Spinal cord (tissue), 10 donors: ENCODE measurements around the gene ASTN2. TPM values are rescaled to one million over a fixed set of nuclear protein-coding genes. Genes with fewer than 3 reads are reported as not detected.

Source experiments
- DNase-seq, 6 donors: peaks; one replicate each; pipeline versions ENCODE4 v3.0.0 to v3.0.0-alpha.2; 2013 to 2015; ENCODE audit warnings: low spot score in 6 of 6, low read depth in 4 of 6
- H3K27ac ChIP-seq: one replicate; pipeline ENCODE4 v1.5.1; 2013; ENCODE audit warnings: low read depth, low read length, control low read depth
- H3K27me3 ChIP-seq: one replicate; pipeline ENCODE4 v1.6.1; 2013; ENCODE audit warnings: low read length; ENCODE audit not compliant: control insufficient read depth, insufficient read depth
- H3K36me3 ChIP-seq: one replicate; pipeline ENCODE4 v1.6.1; 2013; ENCODE audit warnings: low read length; ENCODE audit not compliant: control insufficient read depth, insufficient read depth
- H3K4me1 ChIP-seq: one replicate; pipeline ENCODE4 v1.6.1; 2013; ENCODE audit warnings: low read length; ENCODE audit not compliant: control insufficient read depth, insufficient read depth
- H3K4me3 ChIP-seq: one replicate; pipeline ENCODE4 v1.5.1; 2013; ENCODE audit warnings: low read depth, low read length, control low read depth
- H3K9me3 ChIP-seq: one replicate; pipeline ENCODE4 v1.6.1; 2013; ENCODE audit warnings: low read length; ENCODE audit not compliant: control insufficient read depth, insufficient read depth
- WGBS: methylation state at CpG from one replicate; pipeline ENCODE4 v1.1.5; 2013; ENCODE audit warnings: missing lambda C conversion rate; ENCODE audit not compliant: insufficient coverage; 5-methylcytosine and 5-hydroxymethylcytosine counted together
- polyA plus RNA-seq, 2 donors: library from polyadenylated mRNA; unstranded; fragments of 120-200 nt; gene quantifications; one replicate each; pipeline ENCODE4 v1.2.1, GENCODE V29; 2013; ENCODE audit not compliant: insufficient read length in 2 of 2
- total RNA-seq, 2 donors: library from RNA; depleted of rRNA in 1 of 2; stranded (reverse); fragments of 120-200 nt in 1 of 2; fragments of >200 nt in 1 of 2; gene quantifications; one replicate each; pipeline versions ENCODE4 v1.2.3 to v1.2.4, GENCODE V29; 2013 to 2014
- donor health status: healthy.

The ASTN2 gene
- total and polyA plus RNA-seq, 4 donors, result 35.8 to 48.8 (median 41.4) TPM

DNA sequence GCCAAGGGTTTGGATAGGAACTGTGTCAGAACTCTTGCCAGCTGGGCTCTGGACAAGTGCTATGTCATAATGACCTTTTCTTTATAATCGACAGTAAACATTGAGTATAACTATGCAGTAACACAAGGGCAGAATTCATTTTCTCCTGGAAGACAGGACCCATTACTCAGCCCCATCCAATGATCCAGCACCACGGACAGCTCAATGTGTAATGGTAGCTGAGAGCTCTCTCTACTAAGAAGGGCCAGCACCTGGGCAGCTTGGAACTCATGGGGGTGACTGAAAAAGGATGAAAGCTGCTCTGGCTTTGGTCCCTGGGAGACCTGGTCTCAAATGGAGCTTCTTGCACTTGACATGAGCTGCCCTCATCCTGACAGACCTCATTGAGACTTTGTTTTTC lies 380.0 kb downstream of the ASTN2 start:
- no peaks in the 10 kb centered on the region for H3K27me3 ChIP-seq

DNA sequence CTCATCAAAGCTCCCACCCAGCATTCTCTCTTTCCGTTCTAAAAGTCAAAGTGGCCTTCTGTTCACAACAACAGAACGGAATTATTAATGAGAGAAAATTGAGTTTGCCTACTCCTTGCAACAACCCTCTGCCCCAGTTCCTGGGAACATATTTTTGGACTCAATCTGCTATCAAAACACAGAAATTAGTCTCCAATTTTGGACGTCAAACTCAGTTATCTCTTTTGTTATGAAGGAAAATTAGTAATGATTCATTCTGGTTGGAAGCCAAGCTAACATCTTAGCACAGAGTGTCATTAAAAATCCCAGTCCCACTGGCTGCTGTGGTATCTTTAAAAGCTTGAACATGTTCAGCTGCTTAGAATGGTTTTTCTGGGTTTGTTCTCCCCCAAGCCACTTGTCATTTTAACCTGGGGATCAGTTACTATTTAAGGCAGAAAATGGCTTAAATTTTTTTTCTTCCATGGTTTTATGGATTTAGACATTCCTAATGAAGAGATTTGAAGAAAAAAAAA lies 384.5 kb downstream of the ASTN2 start:
- H3K36me3 ChIP-seq, result no peaks in the 10 kb centered on the region
- no peaks in the 10 kb centered on the region for H3K4me1 ChIP-seq
- no peaks in the 10 kb centered on the region for H3K9me3 ChIP-seq
- H3K27me3 ChIP-seq, result no peaks in the 10 kb centered on the region
- DNase-seq, result no peak
- WGBS, result no CpG with 5 or more reads among the region's 3 CpGs
- no peak overlapping the region for H3K27ac ChIP-seq
- no peak overlapping the region for H3K4me3 ChIP-seq

More for the DNA sequence above, 380.0 kb downstream of the ASTN2 start:
- H3K4me3 ChIP-seq, result no peak overlapping the region
- no peaks in the 10 kb centered on the region for H3K4me1 ChIP-seq
- H3K9me3 ChIP-seq, result no peaks in the 10 kb centered on the region
- H3K27ac ChIP-seq, result no peak overlapping the region
- peak in 1 of 6 donors; percentile 13 for DNase-seq
- no peaks in the 10 kb centered on the region for H3K36me3 ChIP-seq
- no CpG with 5 or more reads among the region's 2 CpGs for WGBS

DNA sequence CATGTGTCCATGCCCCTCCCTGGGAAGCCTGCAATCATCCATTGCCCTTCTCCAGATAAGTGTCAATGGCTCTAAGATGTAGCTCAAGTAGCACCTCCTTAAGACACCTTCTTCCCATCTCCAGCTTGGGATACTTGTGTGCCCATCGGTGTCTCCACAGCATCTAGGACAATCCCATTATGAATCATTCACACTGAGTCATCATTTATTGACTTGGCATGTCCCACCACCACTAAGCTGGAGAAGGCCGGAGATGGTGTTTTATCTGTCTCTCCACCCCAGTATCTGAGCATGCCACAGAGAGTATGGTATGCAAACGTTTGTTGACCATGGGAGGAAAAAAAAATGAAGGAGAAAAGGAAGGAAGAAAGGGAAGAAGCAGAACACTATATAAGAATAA lies 385.5 kb downstream of the ASTN2 start:
- Histone ChIP-seq H3K36me3 (no peaks in the 10 kb centered on the region), H3K27ac (no peak overlapping the region), H3K4me1 (no peaks in the 10 kb centered on the region), H3K4me3 (no peak overlapping the region), H3K27me3 (no peaks in the 10 kb centered on the region), H3K9me3 (no peaks in the 10 kb centered on the region)
- no peak for DNase-seq
- WGBS, result 83% methylated on average over 1 of the region's 3 CpGs

DNA sequence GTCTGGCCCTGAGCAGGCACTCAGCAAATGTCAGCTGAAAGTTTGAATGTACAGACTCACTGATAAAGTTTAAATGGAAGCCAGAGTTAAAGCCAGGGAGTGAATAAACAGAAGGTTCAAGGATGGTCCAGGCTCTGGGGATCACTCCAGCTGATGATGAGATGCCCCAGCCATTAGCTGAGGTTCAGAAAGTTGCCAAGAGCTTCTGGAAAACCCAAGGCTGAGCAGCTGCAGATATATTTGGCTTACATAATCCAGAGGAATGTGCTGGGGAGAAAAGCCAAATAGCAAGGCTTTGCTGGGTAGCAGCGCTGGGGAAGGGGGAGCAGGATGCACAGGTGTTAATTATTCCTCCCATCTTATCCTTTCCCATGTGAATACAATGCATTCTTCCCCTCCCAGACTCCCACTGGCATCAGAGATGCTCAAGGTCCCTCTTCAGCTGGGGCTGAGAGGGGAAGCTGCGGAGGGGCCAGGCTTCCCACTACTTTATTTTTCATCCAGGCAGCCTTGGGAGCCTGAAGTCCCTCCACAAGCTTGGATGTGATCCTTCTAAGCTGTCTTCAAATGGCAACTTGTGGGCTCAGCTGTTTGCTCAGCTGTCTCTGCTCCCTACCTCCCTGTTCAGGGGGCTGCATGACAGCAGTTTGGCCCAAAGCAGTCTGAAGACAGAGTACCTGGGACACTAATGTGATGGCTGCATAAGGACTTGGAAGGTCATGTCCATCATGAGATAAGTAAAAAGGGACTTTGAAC lies 386.6 kb downstream of the ASTN2 start:
- Histone ChIP-seq H3K4me3 (no peak overlapping the region), H3K27me3 (no peaks in the 10 kb centered on the region), H3K27ac (no peak overlapping the region), H3K4me1 (no peaks in the 10 kb centered on the region), H3K9me3 (no peaks in the 10 kb centered on the region), H3K36me3 (no peaks in the 10 kb centered on the region)
- WGBS, result 50% methylated on average over 2 of the region's 2 CpGs
- DNase-seq, result peak in 1 of 6 donors; percentile 44

DNA sequence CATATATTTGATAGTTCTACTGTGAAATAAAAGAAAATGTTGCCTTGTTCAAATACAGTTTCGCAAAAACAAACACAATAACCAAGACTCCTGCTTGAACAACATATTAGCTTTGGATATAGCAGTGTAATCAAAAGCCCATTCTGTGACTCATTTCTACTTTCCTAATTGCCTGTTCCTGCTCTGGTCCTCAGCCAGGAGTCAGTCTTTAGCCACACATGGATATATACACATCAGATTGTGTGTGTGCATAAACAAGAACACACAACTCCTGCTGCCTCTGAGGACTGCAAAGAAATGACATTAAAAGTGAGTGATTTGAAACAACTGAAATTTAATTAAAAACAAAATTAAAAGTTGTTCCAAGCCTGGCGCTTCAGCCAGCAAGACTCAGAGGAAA lies 393.0 kb downstream of the ASTN2 start:
- Histone ChIP-seq H3K4me1 (no peaks in the 10 kb centered on the region), H3K27me3 (no peaks in the 10 kb centered on the region), H3K4me3 (no peak overlapping the region), H3K9me3 (no peaks in the 10 kb centered on the region), H3K36me3 (no peaks in the 10 kb centered on the region), H3K27ac (no peak overlapping the region)
- peak in 2 of 6 donors; percentile 54 to 83 for DNase-seq
- WGBS, result no CpG with 5 or more reads among the region's 2 CpGs

DNA sequence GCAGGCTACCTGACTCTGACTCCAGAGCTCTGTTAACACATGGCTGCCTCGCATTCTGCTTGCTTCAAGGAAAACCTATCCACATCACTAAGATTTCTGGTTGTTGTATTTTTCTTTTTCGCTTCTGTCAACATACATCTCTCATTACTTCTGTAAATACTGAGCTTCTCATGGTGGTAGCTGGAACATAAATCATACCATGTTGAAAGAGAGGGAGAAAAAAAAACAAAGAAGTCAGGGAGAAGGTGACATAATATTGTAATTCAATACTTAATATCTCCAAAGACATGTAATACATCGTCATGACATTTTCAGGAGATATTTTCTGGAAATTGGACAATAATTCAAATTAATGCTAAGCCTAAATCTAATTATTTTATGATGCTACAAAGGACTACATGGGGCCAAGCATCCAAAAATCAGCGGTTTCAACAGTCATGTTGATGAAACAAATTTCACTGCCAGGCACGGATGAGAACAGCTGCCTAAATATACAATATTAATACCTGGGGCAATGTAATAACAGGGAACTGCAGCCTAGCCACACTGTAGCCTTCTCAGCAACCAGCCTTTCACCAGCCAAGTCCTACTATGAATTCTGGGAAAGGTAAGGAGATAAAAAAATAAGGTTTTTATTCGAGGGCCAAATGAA lies 395.8 kb downstream of the ASTN2 start:
- Histone ChIP-seq H3K9me3 (no peaks in the 10 kb centered on the region), H3K4me3 (no peak overlapping the region), H3K4me1 (no peaks in the 10 kb centered on the region), H3K27me3 (no peaks in the 10 kb centered on the region), H3K27ac (no peak overlapping the region), H3K36me3 (no peaks in the 10 kb centered on the region)
- DNase-seq, result peak in 1 of 6 donors; percentile 36
- WGBS, result 100% methylated on average over 1 of the region's 6 CpGs

DNA sequence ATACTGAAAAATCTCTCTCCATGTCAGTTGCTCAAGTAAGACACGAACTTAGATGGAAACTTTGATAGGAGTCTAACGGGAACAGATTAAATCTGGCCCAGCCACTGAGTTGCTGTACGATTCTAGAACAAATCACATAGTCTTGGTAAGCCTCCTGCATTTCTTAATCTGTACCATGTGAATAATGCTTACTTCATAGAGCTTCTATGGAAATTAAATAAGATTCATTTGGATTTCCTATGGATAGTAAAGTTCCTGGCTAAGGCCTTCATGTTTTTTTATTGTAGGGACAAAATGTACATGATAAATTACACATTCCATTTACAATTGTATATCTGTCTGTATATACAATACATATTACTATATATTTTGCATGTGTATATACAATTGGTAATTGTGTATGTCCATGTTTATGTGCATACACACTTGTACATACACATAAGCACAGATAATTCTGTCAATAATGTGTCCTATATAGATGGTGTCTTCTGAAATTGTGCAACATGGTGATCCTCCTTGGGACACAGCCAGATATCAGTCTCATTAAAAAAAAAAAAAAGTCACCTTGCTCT lies 397.4 kb downstream of the ASTN2 start:
- Histone ChIP-seq H3K27me3 (no peaks in the 10 kb centered on the region), H3K4me1 (no peaks in the 10 kb centered on the region), H3K36me3 (no peaks in the 10 kb centered on the region), H3K27ac (no peak overlapping the region), H3K4me3 (no peak overlapping the region), H3K9me3 (no peaks in the 10 kb centered on the region)
- no peak for DNase-seq
- 83% methylated on average over 2 of the region's 3 CpGs for WGBS

DNA sequence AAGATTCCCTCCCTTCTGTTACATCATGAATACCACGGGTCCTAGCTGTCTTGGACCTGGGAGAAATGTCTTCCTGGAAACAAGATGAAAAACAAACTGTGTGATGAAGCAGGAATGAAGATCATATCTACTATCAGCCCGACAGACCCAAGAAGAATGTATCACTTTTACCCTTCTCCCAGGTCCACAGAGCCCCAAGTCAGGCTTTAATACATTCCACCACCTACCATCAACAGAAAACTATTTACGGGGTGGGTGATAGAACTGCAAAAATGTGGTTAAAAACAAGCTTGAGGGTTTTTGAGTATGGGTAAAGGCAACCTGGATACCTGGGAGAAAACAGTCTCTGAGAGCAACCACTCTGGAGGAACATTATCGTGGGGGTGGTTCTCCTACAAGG lies 400.8 kb downstream of the ASTN2 start:
- H3K4me3 ChIP-seq, result no peak overlapping the region
- H3K36me3 ChIP-seq, result no peaks in the 10 kb centered on the region
- 80% methylated on average over 2 of the region's 4 CpGs for WGBS
- H3K27me3 ChIP-seq, result no peaks in the 10 kb centered on the region
- H3K27ac ChIP-seq, result no peak overlapping the region
- no peaks in the 10 kb centered on the region for H3K9me3 ChIP-seq
- no peaks in the 10 kb centered on the region for H3K4me1 ChIP-seq
- DNase-seq, result no peak

DNA sequence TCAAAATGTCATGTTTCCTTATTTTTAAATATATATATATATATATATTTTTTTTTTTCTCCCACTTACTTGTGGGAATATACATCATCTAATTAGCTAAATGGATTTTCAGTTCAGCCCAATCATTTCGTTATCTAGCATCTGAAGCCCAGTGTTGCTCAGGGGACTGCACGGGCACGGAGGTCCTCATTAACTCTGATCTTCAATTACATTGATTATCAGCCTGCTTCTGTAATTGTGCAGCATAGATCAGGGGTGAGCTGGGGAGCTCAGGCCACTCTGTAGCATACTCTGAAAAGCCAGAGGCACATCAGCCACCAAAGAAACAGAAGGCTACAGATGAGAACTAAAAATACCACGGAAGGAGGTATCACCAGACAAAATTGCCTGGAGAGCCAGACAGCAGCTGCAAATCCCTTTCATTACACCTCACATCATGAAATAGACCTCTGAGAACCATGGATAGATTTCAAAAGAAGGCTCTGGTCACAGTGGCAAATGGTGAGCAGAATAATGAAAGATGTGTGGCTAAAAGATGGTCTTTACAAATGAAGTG lies 401.3 kb downstream of the ASTN2 start:
- peak in 1 of 6 donors; percentile 52 for DNase-seq

More for the DNA sequence above, 401.3 kb downstream of the ASTN2 start:
- no peaks in the 10 kb centered on the region for H3K27me3 ChIP-seq
- H3K4me1 ChIP-seq, result no peaks in the 10 kb centered on the region
- no peak overlapping the region for H3K27ac ChIP-seq
- no peak overlapping the region for H3K4me3 ChIP-seq
- 60% methylated on average over 2 of the region's 4 CpGs for WGBS
- H3K9me3 ChIP-seq, result no peaks in the 10 kb centered on the region
- H3K36me3 ChIP-seq, result no peaks in the 10 kb centered on the region
